B cell (primary cell): ENCODE results near the gene AKR1B15. TPM values are rescaled to one million over a fixed set of nuclear protein-coding genes. Genes with fewer than 3 reads are reported as not detected.

Source experiments
- ATAC-seq: fragments of 200-7000 bp; cut with Tn5 transposase; one replicate; pipeline ENCODE4 v1.10.0; 2021; ENCODE audit warnings: low read depth, mild to moderate bottlenecking, moderate number of reproducible peaks, moderate library complexity
- CTCF ChIA-PET: fragments of 350-600 bp; sonication (Branson Sonifier 250); formaldehyde crosslinking; loops from one replicate; lab custom pipeline; 2021; ENCODE audit warnings: antibody characterized with exemption, inconsistent platforms; lab: Charles Lee
- POLR2A ChIA-PET: fragments of 350-600 bp; sonication (Branson Sonifier 250); formaldehyde crosslinking; loops from one replicate; lab custom pipeline; 2021; ENCODE audit warnings: antibody characterized with exemption; lab: Charles Lee
- DNase-seq: peaks from one replicate; pipeline ENCODE4 v3.0.0; 2013
- H2AFZ ChIP-seq: 2 replicates; pipeline ENCODE4 v1.6.1; 2012; ENCODE audit warnings: mild to moderate bottlenecking, low read depth, low read length; ENCODE audit not compliant: insufficient read depth, poor library complexity, severe bottlenecking
- H3K27ac ChIP-seq, 2 donors: 1 replicate in 1 of 2; 2 replicates in 1 of 2; pipeline ENCODE4 v1.5.1; 2012 to 2013; ENCODE audit warnings: low read length in 2 of 2, mild to moderate bottlenecking in 2 of 2, moderate library complexity in 1 of 2
- H3K27me3 ChIP-seq, 4 experiments: fragments of 200-600 bp in 1 of 4; sonication (generic) in 1 of 4; replicated peaks in 1 of 4; 1 replicate in 2 of 4; 2 replicates in 2 of 4; pipeline versions ENCODE4 v1.6.1 to v1.7.0; 2013 to 2016; ENCODE audit warnings: low read length in 3 of 4, mild to moderate bottlenecking in 2 of 4, mixed read lengths in 1 of 4, moderate library complexity in 1 of 4; ENCODE audit not compliant: insufficient read depth in 4 of 4, control insufficient read depth in 3 of 4; ENCODE audit errors: control extremely low read depth in 1 of 4
- H3K36me3 ChIP-seq, 2 experiments: replicated peaks in 1 of 2; 1 replicate in 1 of 2; 2 replicates in 1 of 2; pipeline versions ENCODE4 v1.6.1 to v1.7.1; 2013; ENCODE audit warnings: low read length in 1 of 2; ENCODE audit not compliant: insufficient read depth in 2 of 2, control insufficient read depth in 1 of 2; ENCODE audit errors: control extremely low read depth in 1 of 2, extremely low read depth in 1 of 2
- H3K4me1 ChIP-seq, 2 donors: fragments of 200-600 bp in 1 of 2; sonication (generic) in 1 of 2; 1 replicate in 1 of 2; 2 replicates in 1 of 2; pipeline versions ENCODE4 v1.5.1 to v1.6.1; 2013 to 2017; ENCODE audit warnings: low read length in 2 of 2; ENCODE audit not compliant: control insufficient read depth in 2 of 2, insufficient read depth in 2 of 2
- H3K4me2 ChIP-seq: replicated peaks from 2 replicates; pipeline ENCODE3; 2012; ENCODE audit warnings: mild to moderate bottlenecking, low read depth, low read length; ENCODE audit not compliant: poor library complexity, severe bottlenecking
- H3K4me3 ChIP-seq, 5 experiments: fragments of 200-600 bp in 1 of 5; sonication (generic) in 1 of 5; 1 replicate in 3 of 5; 2 replicates in 2 of 5; pipeline versions ENCODE4 v1.5.1 to v1.7.0; 2011 to 2016; ENCODE audit warnings: low read length in 4 of 5, mild to moderate bottlenecking in 4 of 5, low read depth in 2 of 5, control low read depth in 1 of 5, moderate library complexity in 1 of 5; ENCODE audit not compliant: insufficient read depth in 1 of 5; ENCODE audit errors: control extremely low read depth in 1 of 5, extremely low read depth in 1 of 5
- H3K79me2 ChIP-seq: fragments of 200-600 bp; sonication (generic); one replicate; pipeline ENCODE4 v1.6.0; 2016; ENCODE audit warnings: low read length; ENCODE audit not compliant: control insufficient read depth, insufficient read depth
- H3K9ac ChIP-seq: fragments of 200-600 bp; sonication (generic); 2 replicates; pipeline ENCODE4 v1.6.1; 2017; ENCODE audit warnings: mild to moderate bottlenecking, low read length, moderate library complexity
- H3K9me3 ChIP-seq, 3 donors: one replicate each; pipeline versions ENCODE4 v1.6.1 to v1.7.1; 2013; ENCODE audit warnings: low read length in 2 of 3; ENCODE audit not compliant: control insufficient read depth in 2 of 3, insufficient read depth in 1 of 3; ENCODE audit errors: control extremely low read depth in 1 of 3
- H4K20me1 ChIP-seq: 2 replicates; pipeline ENCODE4 v1.6.0; 2012; ENCODE audit warnings: mild to moderate bottlenecking, low read length; ENCODE audit not compliant: insufficient read depth, control insufficient read depth, poor library complexity, severe bottlenecking
- H3K27ac Mint-ChIP-seq: one replicate; pipeline ENCODE4 v1.8.0; 2021; ENCODE audit warnings: mixed read lengths
- H3K27me3 Mint-ChIP-seq: one replicate; pipeline ENCODE4 v1.8.0; 2021; ENCODE audit warnings: mixed read lengths
- H3K4me1 Mint-ChIP-seq: one replicate; pipeline ENCODE4 v1.8.0; 2021; ENCODE audit warnings: mixed read lengths
- H3K4me3 Mint-ChIP-seq: one replicate; pipeline ENCODE4 v1.8.0; 2021; ENCODE audit warnings: mixed read lengths
- H3K9me3 Mint-ChIP-seq: one replicate; pipeline ENCODE4 v1.8.0; 2022; ENCODE audit warnings: mixed read lengths; ENCODE audit not compliant: insufficient read depth
- EZH2 ChIP-seq: IDR thresholded peaks from 2 replicates; pipeline ENCODE4 v1.6.1; 2012; ENCODE audit warnings: borderline replicate concordance, low read depth, mild to moderate bottlenecking, moderate library complexity, low read length; ENCODE audit not compliant: insufficient read depth, poor library complexity, severe bottlenecking
- WGBS: methylation state at CpG from one replicate; pipeline ENCODE4 v1.1.5; 2013; ENCODE audit warnings: missing lambda C conversion rate; ENCODE audit not compliant: insufficient coverage; 5-methylcytosine and 5-hydroxymethylcytosine counted together
- intact Hi-C: fragments of 100-400 bp; cut with micrococcal nuclease; formaldehyde crosslinking; loops from one replicate; pipeline ENCODE4 v1.10.0; 2022
- polyA plus RNA-seq: library from polyadenylated mRNA; depleted of rRNA; stranded (reverse); fragments of >200 nt; gene quantifications from 2 replicates; pipeline ENCODE4 v1.2.3, GENCODE V29; 2012
- total RNA-seq, 2 donors: library from RNA; stranded (reverse); fragments of 120-200 nt in 1 of 2; gene quantifications; 1 replicate in 1 of 2; 2 replicates in 1 of 2; pipeline versions ENCODE4 v1.2.3 to v1.2.4, GENCODE V29; 2013 to 2022
- TF ChIP-seq, protein P1 (sequence below): fragments of 200-600 bp; IDR thresholded peaks from one replicate; pipeline ENCODE4 v1.8.0; 2022; ENCODE audit warnings: antibody characterized with exemption, mild to moderate bottlenecking

Gene AKR1B15
- total and polyA plus RNA-seq, 2 donors (not counting 1 experiment from before 2014, with no cell fraction given): not detected

DNA sequence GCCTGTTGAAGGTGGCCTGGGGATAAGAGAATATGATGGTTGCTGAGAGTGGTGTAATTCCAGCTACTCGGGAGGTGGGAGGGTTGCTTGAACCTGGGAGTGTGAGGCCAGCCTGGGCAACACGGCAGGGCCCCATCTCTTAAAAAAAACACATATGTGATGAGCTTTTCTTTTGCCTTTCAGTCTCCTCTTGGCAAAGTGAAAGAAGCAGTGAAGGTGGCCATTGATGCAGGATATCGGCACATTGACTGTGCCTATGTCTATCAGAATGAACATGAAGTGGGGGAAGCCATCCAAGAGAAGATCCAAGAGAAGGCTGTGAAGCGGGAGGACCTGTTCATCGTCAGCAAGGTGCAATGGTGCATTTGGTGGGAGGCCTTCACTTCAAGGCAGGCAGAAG lies 18.4 kb upstream of the AKR1B15 start:
- POLR2A ChIA-PET: no interaction called here

DNA sequence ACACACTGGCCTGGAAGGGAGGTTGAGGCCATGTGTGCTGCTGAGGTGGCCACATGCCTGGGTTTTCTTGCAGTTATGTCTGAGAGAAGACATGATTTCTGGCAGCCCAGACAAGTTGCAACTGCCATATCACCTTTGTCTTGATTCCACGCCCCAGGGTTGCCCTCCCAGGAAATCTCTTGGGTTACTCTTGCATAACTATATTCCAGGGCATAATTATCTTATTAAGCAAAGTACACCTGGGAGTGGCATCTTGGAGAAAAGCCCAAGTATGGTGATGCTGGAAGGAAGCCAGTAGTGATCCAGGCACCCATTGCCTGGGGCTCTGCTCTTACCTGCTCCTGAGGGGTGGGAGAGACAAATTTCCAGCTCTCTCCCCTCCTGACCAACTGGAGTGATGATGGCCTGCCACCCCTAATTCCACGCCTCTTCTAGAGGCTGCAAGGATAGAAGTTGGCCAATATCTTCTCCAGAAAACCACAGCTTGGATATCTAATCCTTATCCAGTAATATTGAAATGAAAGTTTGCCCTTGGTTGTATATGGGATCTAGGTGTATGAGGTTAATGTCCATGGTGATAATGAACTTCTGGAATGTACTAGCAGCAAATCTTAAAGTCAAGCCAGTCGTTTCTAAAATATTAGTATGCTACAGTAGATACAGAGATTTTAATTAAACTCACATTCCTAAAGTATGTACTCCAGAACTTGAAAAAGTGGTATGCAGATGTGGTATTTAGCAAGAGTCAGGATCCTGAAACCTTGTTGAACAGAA lies 16.5 kb upstream of the AKR1B15 start:
- Histone ChIP-seq H3K79me2 (no peaks in the 10 kb centered on the region), H3K9me3 (no peaks in the 10 kb centered on the region), H4K20me1 (no peaks in the 10 kb centered on the region), H3K36me3 (no peaks in the 10 kb centered on the region), H2AFZ (no peak overlapping the region), H3K27ac (no peak overlapping the region), H3K4me1 (no peaks in the 10 kb centered on the region), H3K9ac (no peak overlapping the region), H3K27me3 (no peaks in the 10 kb centered on the region), H3K4me2 (no peak overlapping the region), H3K4me3 (no peak overlapping the region)
- Mint-ChIP-seq H3K27me3 (peaks cover 11% of the 10 kb centered on the region), H3K27ac (no peak overlapping the region), H3K4me3 (no peak overlapping the region), H3K9me3 (no peaks in the 10 kb centered on the region), H3K4me1 (no peaks in the 10 kb centered on the region)
- WGBS: no CpG with 5 or more reads among the region's 3 CpGs
- ChIA-PET POLR2A (no interaction called here), CTCF (interaction anchor here (0.7 to 1.4 kb wide), 2 partner anchors 11 to 100 kb away, joined by 3 read pairs; no protein-coding TSS in a partner anchor)
- intact Hi-C loops: no loop called here
- no peak for TF ChIP-seq EZH2
- TF ChIP-seq, protein P1, sequence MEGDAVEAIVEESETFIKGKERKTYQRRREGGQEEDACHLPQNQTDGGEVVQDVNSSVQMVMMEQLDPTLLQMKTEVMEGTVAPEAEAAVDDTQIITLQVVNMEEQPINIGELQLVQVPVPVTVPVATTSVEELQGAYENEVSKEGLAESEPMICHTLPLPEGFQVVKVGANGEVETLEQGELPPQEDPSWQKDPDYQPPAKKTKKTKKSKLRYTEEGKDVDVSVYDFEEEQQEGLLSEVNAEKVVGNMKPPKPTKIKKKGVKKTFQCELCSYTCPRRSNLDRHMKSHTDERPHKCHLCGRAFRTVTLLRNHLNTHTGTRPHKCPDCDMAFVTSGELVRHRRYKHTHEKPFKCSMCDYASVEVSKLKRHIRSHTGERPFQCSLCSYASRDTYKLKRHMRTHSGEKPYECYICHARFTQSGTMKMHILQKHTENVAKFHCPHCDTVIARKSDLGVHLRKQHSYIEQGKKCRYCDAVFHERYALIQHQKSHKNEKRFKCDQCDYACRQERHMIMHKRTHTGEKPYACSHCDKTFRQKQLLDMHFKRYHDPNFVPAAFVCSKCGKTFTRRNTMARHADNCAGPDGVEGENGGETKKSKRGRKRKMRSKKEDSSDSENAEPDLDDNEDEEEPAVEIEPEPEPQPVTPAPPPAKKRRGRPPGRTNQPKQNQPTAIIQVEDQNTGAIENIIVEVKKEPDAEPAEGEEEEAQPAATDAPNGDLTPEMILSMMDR: no peak
- no peak for DNase-seq
- no peak for ATAC-seq

More for the DNA sequence above, 18.4 kb upstream of the AKR1B15 start:
- Histone ChIP-seq H3K9ac (no peak overlapping the region), H4K20me1 (no peaks in the 10 kb centered on the region), H3K27me3 (no peaks in the 10 kb centered on the region), H3K79me2 (no peaks in the 10 kb centered on the region), H2AFZ (no peak overlapping the region), H3K4me1 (no peaks in the 10 kb centered on the region), H3K4me3 (no peak overlapping the region), H3K9me3 (no peaks in the 10 kb centered on the region), H3K27ac (no peak overlapping the region), H3K4me2 (no peak overlapping the region), H3K36me3 (no peaks in the 10 kb centered on the region)
- DNase-seq: no peak
- H3K9me3 Mint-ChIP-seq: no peaks in the 10 kb centered on the region
- WGBS: 92% methylated on average over 5 of the region's 5 CpGs
- no peak overlapping the region for H3K4me3 Mint-ChIP-seq
- CTCF ChIA-PET: interaction anchor here (0.7 to 1.2 kb wide), 3 partner anchors 15 to 97 kb away, joined by 3 to 4 read pairs (median 3); no protein-coding TSS in a partner anchor
- peaks cover 14% of the 10 kb centered on the region for H3K27me3 Mint-ChIP-seq
- ATAC-seq: no peak
- H3K27ac Mint-ChIP-seq: no peak overlapping the region
- H3K4me1 Mint-ChIP-seq: no peaks in the 10 kb centered on the region
- intact Hi-C loops: no loop called here
- TF ChIP-seq EZH2: no peak
- TF ChIP-seq, protein P1: no peak
